GM12878 (cell line): ENCODE measurements around the gene HACD3. TPM values are rescaled to one million over a fixed set of nuclear protein-coding genes. Genes with fewer than 3 reads are reported as not detected.

ENCODE experiments used
- ATAC-seq: fragments of 200-7000 bp; cut with Tn5 transposase; 3 replicates; pipeline ENCODE4 v1.9.1; 2020; ENCODE audit warnings: mild to moderate bottlenecking, moderate library complexity
- BruUV-seq: library from RNA; stranded (reverse); fragments of 400-500 nt; replicated peaks from 2 replicates; lab custom pipeline; 2021; lab: Mats Ljungman, UMichigan
- CTCF ChIA-PET: fragments of 300-600 bp; sonication (Branson Sonifier 250); formaldehyde crosslinking; extraction: SDS; loops from one replicate; lab custom pipeline; 2021; ENCODE audit warnings: inconsistent platforms; lab: Yijun Ruan, JAX
- POLR2A ChIA-PET: fragments of 350-600 bp; formaldehyde crosslinking; extraction: SDS; loops from one replicate; lab custom pipeline; 2021; ENCODE audit warnings: inconsistent platforms; lab: Charles Lee
- RAD21 ChIA-PET: fragments of 300-600 bp; sonication (Branson Sonifier 250); formaldehyde crosslinking; loops from one replicate; lab custom pipeline; 2023; ENCODE audit warnings: antibody characterized with exemption; ENCODE audit not compliant: unreplicated experiment; lab: Charles Lee
- SMC1A ChIA-PET: fragments of 300-600 bp; sonication (Branson Sonifier 250); formaldehyde crosslinking; loops from one replicate; lab custom pipeline; 2023; ENCODE audit not compliant: unreplicated experiment, uncharacterized antibody; lab: Charles Lee
- DNase-seq: peaks from one replicate; pipeline ENCODE4 v3.0.0-alpha.2; 2011; ENCODE audit warnings: low read depth, low spot score
- FAIRE-seq: peaks from 3 replicates; lab custom pipeline; 2011; peaks lifted over from hg19 to GRCh38; lab: Jason Lieb, UNC
- H2AFZ ChIP-seq: 2 replicates; pipeline ENCODE4 v1.6.0; 2011; ENCODE audit warnings: low read depth, low read length, control low read depth; ENCODE audit not compliant: control insufficient read depth
- H3K27ac ChIP-seq: 2 replicates; pipeline ENCODE4 v1.5.1; 2011; ENCODE audit warnings: control low read depth; ENCODE audit not compliant: control insufficient read depth, insufficient read depth
- H3K27me3 ChIP-seq, 2 experiments: replicated peaks in 1 of 2; 2 replicates each; pipeline versions ENCODE4 v1.6.0 to v1.6.1; 2011; ENCODE audit warnings: low read length in 1 of 2; ENCODE audit not compliant: control insufficient read depth in 2 of 2, insufficient read depth in 2 of 2
- H3K36me3 ChIP-seq, 2 experiments: 2 replicates each; pipeline ENCODE4 v1.5.1; 2011; ENCODE audit warnings: low read length in 1 of 2; ENCODE audit not compliant: control insufficient read depth in 2 of 2, insufficient read depth in 2 of 2
- H3K4me1 ChIP-seq: 2 replicates; pipeline ENCODE4 v1.6.1; 2011; ENCODE audit warnings: mild to moderate bottlenecking, low read length, moderate library complexity, mixed read lengths; ENCODE audit not compliant: control insufficient read depth, insufficient read depth
- H3K4me2 ChIP-seq: 2 replicates; pipeline ENCODE4 v1.6.0; 2011; ENCODE audit warnings: control low read depth; ENCODE audit not compliant: control insufficient read depth, insufficient read depth
- H3K4me3 ChIP-seq: fragments of 200-600 bp; sonication (generic); 2 replicates; pipeline ENCODE4 v1.5.1; 2016
- H3K79me2 ChIP-seq: 2 replicates; pipeline ENCODE4 v1.6.0; 2011; ENCODE audit warnings: low read length; ENCODE audit not compliant: control insufficient read depth, insufficient read depth
- H3K9ac ChIP-seq: 2 replicates; pipeline ENCODE4 v1.8.0; 2011; ENCODE audit warnings: low read length, control low read depth, mixed read lengths; ENCODE audit not compliant: control insufficient read depth, insufficient read depth
- H3K9me3 ChIP-seq: replicated peaks from 3 replicates; pipeline ENCODE4 v1.5.1; 2011; ENCODE audit warnings: mild to moderate bottlenecking, low read length; ENCODE audit not compliant: control insufficient read depth, insufficient read depth
- H4K20me1 ChIP-seq: 2 replicates; pipeline ENCODE4 v1.6.0; 2011; ENCODE audit not compliant: control insufficient read depth, insufficient read depth
- IRF3 ChIP-seq: fragments of 450-650 bp; IDR thresholded peaks from 2 replicates; pipeline ENCODE4 v1.6.1; 2014; ENCODE audit warnings: mild to moderate bottlenecking
- KLF5 ChIP-seq: fragments of 450-650 bp; IDR thresholded peaks from 2 replicates; pipeline ENCODE4 v1.6.1; 2014; ENCODE audit warnings: mild to moderate bottlenecking; ENCODE audit not compliant: partially characterized antibody
- SPI1 ChIP-seq: IDR thresholded peaks from 2 replicates; pipeline ENCODE4 v1.6.1; 2011; ENCODE audit warnings: low read depth, mild to moderate bottlenecking, low read length, moderate library complexity, borderline replicate concordance; ENCODE audit not compliant: insufficient read depth
- WRNIP1 ChIP-seq: IDR thresholded peaks from 2 replicates; pipeline ENCODE4 v1.6.1; 2011; ENCODE audit warnings: low read depth, low read length, improper control_type of control experiment, borderline replicate concordance
- YBX1 ChIP-seq: fragments of 450-650 bp; IDR thresholded peaks from 2 replicates; pipeline ENCODE4 v1.6.1; 2016; ENCODE audit warnings: antibody characterized with exemption
- WGBS: methylation state at CpG from one replicate; pipeline ENCODE4 v1.1.6; 2016; ENCODE audit warnings: low lambda C conversion rate; ENCODE audit not compliant: insufficient replicate concordance, insufficient coverage; ENCODE audit errors: missing lambda C conversion rate; 5-methylcytosine and 5-hydroxymethylcytosine counted together
- in situ Hi-C: fragments of 300-500 bp; cut with MboI; formaldehyde crosslinking; loops from 9 replicates; pipeline ENCODE4 v1.14.3; 2018; ENCODE audit warnings: mixed read lengths
- intact Hi-C: fragments of 100-400 bp; cut with micrococcal nuclease; formaldehyde crosslinking; loops from one replicate; pipeline ENCODE4 v1.14.2; 2022; ENCODE audit not compliant: unreplicated experiment
- polyA plus RNA-seq, 11 experiments: library from polyadenylated mRNA; depleted of rRNA in 4 of 11; unstranded in 6 of 11; stranded (reverse) in 5 of 11; fragments of >200 nt; fragmentation: Nextera tagmentation in 4 of 11; fragmentation: Illumina TruSeq in 1 of 11; extraction: Ambion mirVana in 4 of 11; extraction: Trizol in 1 of 11; gene quantifications; 1 replicate in 1 of 11; 2 replicates in 10 of 11; pipeline versions ENCODE4 v1.2.1 to v1.2.3, GENCODE V29; 2011 to 2016; ENCODE audit warnings: inconsistent platforms in 2 of 11, missing spikeins in 2 of 11, low read depth in 1 of 11
- total RNA-seq, 4 experiments: library from RNA; depleted of rRNA in 3 of 4; stranded (reverse); fragments of >200 nt in 3 of 4; fragmentation: Illumina TruSeq in 1 of 4; extraction: Trizol in 1 of 4; gene quantifications; 2 replicates each; pipeline versions ENCODE4 v1.2.1 to v1.2.3, GENCODE V29; 2013 to 2021

Gene HACD3
- total and polyA plus RNA-seq, 10 of the 15 experiments (the other 5 are each of a cell fraction or from before 2014, with no cell fraction given), result 25.9 to 75.8 (median 48.3) TPM

GRCh38 chr15:65577129-65577996 is 47.1 kb downstream of the HACD3 start:
- Histone ChIP-seq H3K4me1 (peaks cover 5% of the 10 kb centered on the region), H2AFZ (no peak overlapping the region), H3K36me3 (peaks cover 10 to 38% of the 10 kb centered on the region in 2 experiments), H4K20me1 (no peaks in the 10 kb centered on the region), H3K27ac (no peak overlapping the region), H3K9ac (no peak overlapping the region), H3K4me2 (no peak overlapping the region), H3K79me2 (no peaks in the 10 kb centered on the region), H3K27me3 (no peaks in the 10 kb centered on the region), H3K4me3 (no peak overlapping the region), H3K9me3 (no peaks in the 10 kb centered on the region)
- no peak for DNase-seq
- ChIA-PET CTCF (interaction anchor here (1.1 to 1.5 kb wide), 3 partner anchors 8 to 177 kb away, joined by 3 read pairs; partner anchors contain the start of gene INTS14), SMC1A (interaction anchor here (1.6 kb wide), 1 partner anchor 18 kb away, joined by 3 read pairs; no protein-coding TSS in a partner anchor), RAD21 (no interaction called here), POLR2A (no interaction called here)
- peak; percentile 17; the same call in 1 of the 3 replicates for ATAC-seq
- no peak for FAIRE-seq
- TSS peak; percentile 71 for BruUV-seq
- intact Hi-C loops (no loop called here), in situ Hi-C loops (no loop called here)
- WGBS, result 62% methylated on average over 6 of the region's 6 CpGs
- TF ChIP-seq IRF3, result no peak
- no peak for TF ChIP-seq WRNIP1
- peak; percentile 70; the same call in 1 of the 2 replicates for TF ChIP-seq SPI1
- no peak for TF ChIP-seq KLF5
- TF ChIP-seq YBX1, result no peak
- TF ChIP-seq, all 136 proteins: peak for 1
